GM12872 (cell line): ENCODE measurements around the gene DTL.

Source experiments
- TF ChIP-seq, protein P1 (sequence below): IDR thresholded peaks from 3 replicates; pipeline ENCODE4 v1.5.1; 2011; ENCODE audit warnings: low read depth, mild to moderate bottlenecking, low read length, moderate library complexity; ENCODE audit not compliant: insufficient read depth

DTL gene

DNA sequence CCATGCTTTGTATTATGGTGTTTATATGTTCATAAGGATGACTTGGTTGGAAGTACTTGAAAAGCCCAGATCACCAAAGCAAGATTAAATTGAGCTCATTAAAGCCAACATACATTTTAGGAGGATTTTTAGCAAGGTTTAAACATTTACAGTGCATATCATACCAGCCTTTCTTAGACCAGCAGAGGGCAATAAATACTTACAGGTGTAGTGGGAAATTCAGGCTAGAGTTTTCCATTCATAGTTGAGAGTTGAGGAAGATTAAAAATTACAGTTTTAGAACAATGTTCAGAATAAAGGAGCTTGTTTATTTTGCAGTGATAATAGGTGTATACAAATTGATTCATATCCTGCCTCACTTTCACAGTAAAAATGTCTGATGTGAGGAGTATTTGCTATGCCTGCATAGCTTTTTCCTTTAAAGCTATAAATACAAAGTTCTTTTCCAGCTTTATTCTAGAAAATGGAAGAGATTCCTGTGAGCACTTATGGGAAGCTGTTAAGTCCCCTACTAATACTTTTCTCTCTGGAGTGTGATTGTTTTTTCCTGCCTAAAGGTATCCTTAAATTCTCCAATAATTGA, 35.3 kb downstream of the DTL start:
- TF ChIP-seq, protein P1, sequence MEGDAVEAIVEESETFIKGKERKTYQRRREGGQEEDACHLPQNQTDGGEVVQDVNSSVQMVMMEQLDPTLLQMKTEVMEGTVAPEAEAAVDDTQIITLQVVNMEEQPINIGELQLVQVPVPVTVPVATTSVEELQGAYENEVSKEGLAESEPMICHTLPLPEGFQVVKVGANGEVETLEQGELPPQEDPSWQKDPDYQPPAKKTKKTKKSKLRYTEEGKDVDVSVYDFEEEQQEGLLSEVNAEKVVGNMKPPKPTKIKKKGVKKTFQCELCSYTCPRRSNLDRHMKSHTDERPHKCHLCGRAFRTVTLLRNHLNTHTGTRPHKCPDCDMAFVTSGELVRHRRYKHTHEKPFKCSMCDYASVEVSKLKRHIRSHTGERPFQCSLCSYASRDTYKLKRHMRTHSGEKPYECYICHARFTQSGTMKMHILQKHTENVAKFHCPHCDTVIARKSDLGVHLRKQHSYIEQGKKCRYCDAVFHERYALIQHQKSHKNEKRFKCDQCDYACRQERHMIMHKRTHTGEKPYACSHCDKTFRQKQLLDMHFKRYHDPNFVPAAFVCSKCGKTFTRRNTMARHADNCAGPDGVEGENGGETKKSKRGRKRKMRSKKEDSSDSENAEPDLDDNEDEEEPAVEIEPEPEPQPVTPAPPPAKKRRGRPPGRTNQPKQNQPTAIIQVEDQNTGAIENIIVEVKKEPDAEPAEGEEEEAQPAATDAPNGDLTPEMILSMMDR, result peak; percentile 45; the same call in 2 of the 3 replicates

DNA sequence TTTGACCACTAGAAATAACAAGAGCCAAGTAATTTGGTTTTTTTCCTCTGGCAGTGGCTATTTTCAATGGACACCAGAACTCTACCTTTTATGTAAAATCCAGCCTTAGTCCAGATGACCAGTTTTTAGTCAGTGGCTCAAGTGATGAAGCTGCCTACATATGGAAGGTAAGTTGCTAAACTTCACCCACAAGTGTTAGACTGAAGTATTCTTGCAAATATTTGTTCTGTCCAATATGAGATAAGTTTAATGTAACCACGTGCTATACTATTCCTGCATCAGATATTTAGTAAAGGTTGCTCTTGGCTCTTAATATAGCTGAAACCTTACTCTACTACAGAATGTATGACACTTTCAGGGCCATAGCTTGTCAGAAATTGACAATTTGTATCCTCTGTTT, 36.5 kb downstream of the DTL start:
- TF ChIP-seq, protein P1, result no peak

DNA sequence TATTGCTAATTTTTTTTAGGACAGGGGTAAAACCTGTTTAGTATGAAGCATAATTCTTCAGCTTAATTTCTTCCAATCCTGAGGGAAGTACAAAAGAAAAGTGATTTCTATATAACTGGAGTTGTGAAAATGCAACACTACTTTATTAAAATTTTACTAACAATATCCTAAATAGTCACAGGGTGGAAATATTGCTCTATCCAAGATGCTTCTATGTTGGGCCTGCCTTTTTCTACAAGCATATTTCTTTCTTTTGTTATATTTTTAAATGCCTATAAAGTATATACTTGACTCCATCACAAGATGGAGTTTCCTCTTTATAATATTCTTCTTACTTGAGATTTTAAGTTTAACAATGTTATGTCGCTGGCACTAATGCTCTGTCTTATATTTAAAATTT, 37.9 kb downstream of the DTL start:
- TF ChIP-seq, protein P1, result no peak

DNA sequence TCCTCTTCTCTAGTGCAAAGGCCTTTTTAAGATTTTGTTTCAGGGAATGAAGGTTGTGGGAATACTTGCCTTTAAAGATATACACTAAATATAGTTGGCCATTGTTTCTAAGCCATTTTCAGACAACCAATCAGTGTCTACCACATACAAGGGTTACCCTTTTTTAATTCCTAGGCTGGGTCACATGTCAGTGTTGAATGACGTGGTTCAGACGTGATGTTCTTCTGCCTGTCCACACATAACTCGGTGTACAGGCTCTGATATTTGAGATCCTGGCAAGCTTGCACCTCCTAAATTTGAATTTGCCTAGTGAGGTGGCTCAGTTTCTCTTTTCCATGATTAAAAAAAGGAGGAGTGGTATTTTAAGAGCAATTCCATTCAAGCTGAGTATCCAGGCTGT, 38.8 kb downstream of the DTL start:
- TF ChIP-seq, protein P1, result no peak

DNA sequence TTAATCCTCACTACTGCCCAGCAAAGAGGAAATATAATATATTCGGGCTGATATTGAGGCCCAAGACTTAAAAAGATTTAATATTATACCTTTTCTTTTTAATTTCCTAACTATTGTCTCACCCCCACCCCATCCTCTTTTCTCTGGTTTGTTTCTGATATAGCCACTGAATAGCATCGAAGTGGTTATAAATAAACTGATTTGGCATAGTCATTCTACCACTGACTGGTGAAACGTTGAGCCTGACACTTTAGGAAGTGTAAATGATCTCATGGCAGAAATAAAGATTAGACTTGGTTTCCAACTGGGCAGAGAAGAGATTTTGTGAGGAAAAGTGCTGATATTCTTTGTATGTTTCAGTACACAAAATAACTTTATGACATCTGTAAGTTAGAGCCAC, 39.3 kb downstream of the DTL start:
- TF ChIP-seq, protein P1, result no peak

DNA sequence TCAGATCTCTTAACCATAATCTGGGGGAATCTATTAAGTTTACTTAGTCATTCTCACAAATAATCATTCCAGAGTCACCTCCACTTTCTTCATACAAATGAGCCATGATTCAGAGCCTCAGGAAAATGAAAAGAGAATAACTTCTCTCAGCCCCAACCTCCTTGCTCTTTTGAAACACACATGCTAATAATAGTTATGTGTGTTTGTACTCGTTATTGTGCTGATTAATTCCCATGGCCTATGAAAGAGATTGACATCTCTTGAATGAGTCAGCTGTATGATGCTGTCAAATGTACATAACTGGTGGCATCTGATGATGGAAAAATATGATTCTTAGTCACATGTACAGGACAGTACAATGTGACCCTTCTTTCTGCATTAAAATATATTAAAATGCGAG, 41.5 kb downstream of the DTL start:
- TF ChIP-seq, protein P1, result no peak

DNA sequence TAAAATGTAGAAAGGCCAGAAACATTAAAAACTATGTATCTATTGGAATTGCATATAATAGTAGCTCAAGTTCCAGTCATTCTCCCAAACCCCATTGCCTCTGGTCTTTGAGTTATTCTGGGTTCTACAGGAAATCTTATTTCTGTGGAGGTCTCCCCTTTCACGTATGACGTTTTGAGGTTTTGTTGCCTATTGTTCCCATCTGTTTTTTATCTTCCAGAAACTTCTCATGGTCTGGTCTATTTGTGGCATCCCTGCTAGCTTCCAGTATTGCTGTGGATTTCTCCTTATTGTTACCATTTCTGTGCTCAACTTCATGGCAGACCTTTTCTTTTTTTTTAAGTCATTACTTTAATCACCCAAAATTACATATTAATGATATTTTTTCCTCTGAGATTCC, 43.3 kb downstream of the DTL start:
- TF ChIP-seq, protein P1, result no peak
